NCI-H2081 (cell line): Measurements from ENCODE around the gene SFTPA1.
"Not testable (repeated sequence)": the region's sequence is repeated elsewhere in the genome, so short reads cannot be mapped to it uniquely, and the experiment has no call there.

Experiments
- DNase-seq, 2 experiments: peaks; one replicate each; lab custom pipeline; 2025; lab: John Stamatoyannopoulos, UW

SFTPA1 gene

GRCh38 chr10:79611193-79611976 lies 646 bp downstream of the SFTPA1 start:
- not testable (repeated sequence) for DNase-seq

GRCh38 chr10:79615577-79615976 lies 4.8 kb downstream of the SFTPA1 start:
- DNase-seq, result no peak

GRCh38 chr10:79616164-79616563 lies 5.4 kb downstream of the SFTPA1 start:
- no peak for DNase-seq

- DNase-seq, result not testable (repeated sequence)
Observed at GRCh38 chr10:79623663-79624062, 12.9 kb downstream of the SFTPA1 start.

- no peak for DNase-seq
Observed at GRCh38 chr10:79627075-79627474, 16.3 kb downstream of the SFTPA1 start.

GRCh38 chr10:79628083-79628482 lies 17.3 kb downstream of the SFTPA1 start:
- DNase-seq, result no peak

GRCh38 chr10:79628988-79629954 lies 18.5 kb downstream of the SFTPA1 start:
- no peak for DNase-seq

- no peak for DNase-seq
Observed at GRCh38 chr10:79629955-79630327, 19.2 kb downstream of the SFTPA1 start.

GRCh38 chr10:79636654-79637199 lies 26.0 kb downstream of the SFTPA1 start:
- DNase-seq, result not testable (repeated sequence)

GRCh38 chr10:79638318-79638717 lies 27.6 kb downstream of the SFTPA1 start:
- DNase-seq, result no peak

GRCh38 chr10:79652695-79653094 lies 42.0 kb downstream of the SFTPA1 start:
- DNase-seq, result not testable (repeated sequence)

GRCh38 chr10:79663287-79663686 lies 52.5 kb downstream of the SFTPA1 start:
- DNase-seq, result not testable (repeated sequence)

GRCh38 chr10:79664686-79665085 lies 53.9 kb downstream of the SFTPA1 start:
- not testable (repeated sequence) for DNase-seq
